Measurements from ENCODE around the gene TNK1. TPM values are rescaled to one million over a fixed set of nuclear protein-coding genes. Genes with fewer than 3 reads are reported as not detected.
A peak's percentile ranks its signal among the peaks of the same experiment; 100 is the strongest.

TNK1 gene
- total and polyA plus RNA-seq, 2 of the 8 experiments (the other 6 are each of a cell fraction or from before 2014, with no cell fraction given): 7.6 to 9.5 TPM

DNA sequence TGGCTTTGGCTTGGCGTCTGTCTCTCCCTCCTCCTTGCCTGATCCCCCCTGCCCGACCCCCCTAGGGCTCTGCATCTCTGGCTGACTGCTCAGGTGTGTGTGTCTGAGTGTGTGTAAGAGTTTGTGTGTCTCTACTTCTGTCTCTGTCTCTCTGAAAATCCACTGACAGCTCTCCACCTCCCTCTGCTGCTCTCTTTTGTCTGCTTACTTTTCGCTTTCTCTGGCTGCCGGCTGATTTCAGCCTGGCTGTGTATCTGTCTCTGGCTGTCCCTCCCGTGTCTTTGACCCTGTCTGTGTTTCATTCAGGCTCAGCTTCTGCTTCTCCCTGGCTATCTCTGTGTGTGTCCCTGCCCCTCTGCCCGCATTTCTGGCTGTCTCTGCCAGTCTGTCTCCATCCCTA is 35.4 kb downstream of the TNK1 start:
- H2BK5ac ChIP-seq (ENCODE audit: low read depth, low read length): no peak overlapping the region
- peaks cover 0 to 17% (median 6%) of the 10 kb centered on the region in 4 experiments; a peak in 5 of 7 replicates for H3K4me1 ChIP-seq (replicated peaks in 1 of 4; ENCODE audit: control insufficient read depth in 3 of 4, insufficient read depth in 4 of 4, low read length in 3 of 4)
- peaks cover 2% of the 10 kb centered on the region; the same call in 1 of the 2 replicates for H3K23me2 ChIP-seq (ENCODE audit: low read depth, low read length)
- no peak overlapping the region for H2AK5ac ChIP-seq (ENCODE audit: low read depth, low read length)
- H3K4me2 ChIP-seq (ENCODE audit: insufficient read depth in 1 of 2, low read depth in 2 of 2, low read length in 2 of 2): no peak overlapping the region
- no peak overlapping the region for H2BK15ac ChIP-seq (ENCODE audit: low read length)
- H3K9ac ChIP-seq (replicated peaks in 1 of 4; ENCODE audit: extremely low read depth in 1 of 4, low read depth in 3 of 4, low read length in 3 of 4): no peak overlapping the region
- no peak overlapping the region for H4K5ac ChIP-seq (ENCODE audit: insufficient read length, low read depth, low read length)
- TF ChIP-seq POLR2AphosphoS5 (IDR thresholded peaks at IDR 0.05; ENCODE audit: low read depth, low read length) (no peak), RAD21 (IDR thresholded peaks at IDR 0.05 in 1 of 2, conservative IDR thresholded peaks at IDR 0.05 in 1 of 2; ENCODE audit: low read depth in 2 of 2, low read length in 2 of 2) (peak in 1 of 2 experiments; percentile 15; a peak in 1 of 4 replicates)
- no peak overlapping the region for H3K27ac ChIP-seq (ENCODE audit: low read depth, low read length)
- H2AFZ ChIP-seq (ENCODE audit: low read length): no peak overlapping the region
- H3K14ac ChIP-seq (ENCODE audit: insufficient read length): no peak overlapping the region
- peaks cover 2 to 6% of the 10 kb centered on the region in 2 experiments for H4K20me1 ChIP-seq (replicated peaks in 1 of 2; ENCODE audit: control insufficient read depth in 1 of 2, insufficient read depth in 2 of 2, low read length in 2 of 2)
- no peak overlapping the region for H3K18ac ChIP-seq (ENCODE audit: extremely low read depth, low read length)
- no peaks in the 10 kb centered on the region for H3K79me2 ChIP-seq (ENCODE audit: control insufficient read depth in 1 of 2, insufficient read depth in 2 of 2, low read length in 2 of 2)
- no peak overlapping the region for H3K56ac ChIP-seq (replicated peaks; ENCODE audit: insufficient read length, low read depth, low read length)
- H2BK20ac ChIP-seq (ENCODE audit: low read length): no peak overlapping the region
- ChIA-PET CTCF (ENCODE audit: partially characterized antibody) (interaction anchor here (1.0 to 1.4 kb wide), 2 partner anchors 39 to 144 kb away, joined by 3 to 5 read pairs; partner anchors contain the start of gene SENP3), POLR2A (ENCODE audit: partially characterized antibody) (interaction anchor here (1.1 to 2.8 kb wide), 5 partner anchors 9 to 132 kb away, joined by 3 to 14 read pairs (median 3); partner anchors contain the start of genes NLGN2 and SPEM2)
- H3K27me3 ChIP-seq (replicated peaks in 1 of 4; ENCODE audit: control insufficient read depth in 3 of 4, extremely low read depth in 1 of 4, insufficient read depth in 3 of 4, low read length in 3 of 4): no peaks in the 10 kb centered on the region
- no peak overlapping the region for H2BK120ac ChIP-seq (replicated peaks; ENCODE audit: low read depth, low read length)
- H3K36me3 ChIP-seq (ENCODE audit: control insufficient read depth in 2 of 4, insufficient read depth in 4 of 4, low read length in 3 of 4): peaks cover 0 to 25% (median 9%) of the 10 kb centered on the region in 4 experiments; a peak in 6 of 8 replicates
- no peak for FAIRE-seq
- DNase-seq (ENCODE audit: low read depth in 1 of 2, low spot score in 2 of 2): no peak
- no peak overlapping the region for H3K4me3 ChIP-seq (ENCODE audit: extremely low read depth in 1 of 4, insufficient read depth in 2 of 4, low read depth in 3 of 4, low read length in 4 of 4)
- WGBS, 2 experiments (ENCODE audit: extremely low coverage in 1 of 2, insufficient coverage in 1 of 2, insufficient read length in 1 of 2, insufficient replicate concordance in 2 of 2, low coverage in 1 of 2, low lambda C conversion rate in 2 of 2, missing lambda C conversion rate in 1 of 2): 85% methylated on average over 6 of the region's 6 CpGs; no CpG with 5 or more reads in 1 of the 2 experiments
- H3K4ac ChIP-seq (replicated peaks; ENCODE audit: insufficient read length, low read depth, low read length): no peak overlapping the region
- H2BK12ac ChIP-seq (ENCODE audit: low read depth, low read length): no peak overlapping the region
- H4K8ac ChIP-seq (ENCODE audit: extremely low read depth, insufficient read depth, low read length): no peak overlapping the region
- H3K23ac ChIP-seq (ENCODE audit: insufficient read length): no peak overlapping the region
- H3K79me1 ChIP-seq (ENCODE audit: low read depth, low read length): no peaks in the 10 kb centered on the region
- H4K91ac ChIP-seq (replicated peaks; ENCODE audit: insufficient read length, low read length): no peak overlapping the region
- no peaks in the 10 kb centered on the region for H3K9me3 ChIP-seq (ENCODE audit: insufficient read depth in 2 of 2, low read depth in 1 of 2, low read length in 1 of 2)
